Thoracic aorta (tissue), 2 donors: Measurements from ENCODE around the gene GNAL. TPM values are rescaled to one million over a fixed set of nuclear protein-coding genes. Genes with fewer than 3 reads are reported as not detected.

Source experiments
- ATAC-seq: fragments of 150-250 bp; one replicate; pipeline ENCODE4 v1.8.0; 2017; ENCODE audit warnings: low read depth; ENCODE audit not compliant: insufficient number of reproducible peaks, low FRiP score
- DNase-seq: peaks from one replicate; pipeline ENCODE4 v3.0.0-alpha.2; 2020; ENCODE audit warnings: low spot score
- H3K27ac ChIP-seq, 2 donors: fragments of 200-600 bp; sonication (generic); 1 replicate in 1 of 2; 2 replicates in 1 of 2; pipeline ENCODE4 v1.5.1; 2016; ENCODE audit warnings: mild to moderate bottlenecking in 2 of 2, moderate library complexity in 2 of 2
- H3K27me3 ChIP-seq: fragments of 200-600 bp; sonication (generic); replicated peaks from 2 replicates; pipeline ENCODE4 v1.6.0; 2016; ENCODE audit warnings: mild to moderate bottlenecking; ENCODE audit not compliant: insufficient read depth
- H3K36me3 ChIP-seq: fragments of 200-600 bp; sonication (generic); one replicate; pipeline ENCODE4 v1.5.1; 2016
- H3K4me1 ChIP-seq, 2 donors: fragments of 200-600 bp; sonication (generic); 1 replicate in 1 of 2; 2 replicates in 1 of 2; pipeline versions ENCODE4 v1.5.1 to v1.6.0; 2016; ENCODE audit warnings: low read depth in 2 of 2, mild to moderate bottlenecking in 1 of 2; ENCODE audit not compliant: control insufficient read depth in 1 of 2
- H3K4me3 ChIP-seq: fragments of 200-600 bp; sonication (generic); 2 replicates; pipeline ENCODE4 v1.5.1; 2016; ENCODE audit warnings: mild to moderate bottlenecking
- H3K9me3 ChIP-seq: fragments of 200-600 bp; sonication (generic); 2 replicates; pipeline ENCODE4 v1.5.1; 2016
- CTCF ChIP-seq: fragments of 200-600 bp; sonication (generic); IDR thresholded peaks from one replicate; pipeline ENCODE4 v1.5.1; 2019; ENCODE audit warnings: antibody characterized with exemption
- total RNA-seq, 2 donors: library from RNA; depleted of rRNA; stranded (reverse); fragments of >200 nt; gene quantifications; one replicate each; pipeline versions ENCODE4 v1.1.0 to v1.2.3, GENCODE V29; 2016

Gene GNAL
- total RNA-seq, 2 donors from 2014 or later, result 4.2 to 20.4 TPM

DNA sequence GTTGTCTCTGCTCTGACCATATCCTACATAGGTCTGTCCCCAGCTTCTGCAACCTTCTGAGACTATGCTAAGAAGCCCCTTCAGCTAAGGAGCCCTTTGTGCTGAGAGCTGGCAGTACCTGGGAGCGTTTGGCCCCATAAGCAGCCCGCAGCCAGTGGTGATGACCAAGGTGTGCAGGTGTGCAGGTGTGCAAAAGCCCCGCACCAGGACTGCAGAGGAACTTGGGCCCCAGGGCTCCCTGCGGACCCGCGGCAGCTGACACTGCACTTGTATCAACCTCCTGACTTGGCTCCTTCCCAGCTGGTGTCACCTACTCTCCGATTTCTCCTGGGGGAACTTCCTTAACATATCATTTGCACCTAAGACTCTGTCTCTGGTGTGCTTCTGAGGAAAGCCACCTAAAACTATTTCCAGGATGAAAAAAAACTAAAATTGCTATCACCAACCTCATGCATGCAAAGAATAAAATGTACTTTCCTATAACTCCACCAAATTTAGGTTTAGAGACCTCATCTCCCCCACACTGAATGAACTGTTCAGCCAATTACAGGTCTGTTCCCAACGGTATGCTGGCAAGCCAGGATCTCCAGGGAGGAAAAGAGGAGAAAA, 16.1 kb upstream of the GNAL start:
- H3K4me3 ChIP-seq, result no peak overlapping the region
- no peak for TF ChIP-seq CTCF

DNA sequence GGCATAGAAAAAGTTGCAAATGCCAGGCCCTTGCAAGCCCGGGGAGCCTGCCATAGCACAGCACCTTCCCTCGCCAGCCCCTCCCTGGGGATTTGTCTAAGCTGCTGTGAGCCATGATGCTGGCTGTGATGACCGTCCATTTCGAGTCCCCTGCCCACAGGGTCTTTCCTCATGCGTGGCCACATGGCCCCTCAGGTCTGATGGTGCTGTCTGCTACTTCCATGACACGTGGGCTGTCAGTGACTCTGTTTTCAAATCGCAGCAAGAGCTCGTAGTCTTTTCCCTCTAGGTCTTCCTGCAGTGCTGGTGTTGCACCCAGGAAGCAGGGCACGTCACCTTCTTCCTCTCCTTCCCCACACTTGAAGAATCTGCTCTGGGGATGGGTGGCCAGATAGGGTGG, 15.5 kb upstream of the GNAL start:
- no peak for TF ChIP-seq CTCF
- H3K4me3 ChIP-seq, result no peak overlapping the region
- H3K27me3 ChIP-seq, result no peaks in the 10 kb centered on the region
- H3K4me1 ChIP-seq, result peaks cover 0 to 8% of the 10 kb centered on the region in 2 donors
- no peak overlapping the region for H3K27ac ChIP-seq
- no peak for DNase-seq
- H3K36me3 ChIP-seq, result no peaks in the 10 kb centered on the region
- ATAC-seq, result no peak
- no peaks in the 10 kb centered on the region for H3K9me3 ChIP-seq

More for the DNA sequence above, 16.1 kb upstream of the GNAL start:
- no peaks in the 10 kb centered on the region for H3K36me3 ChIP-seq
- no peak overlapping the region for H3K27ac ChIP-seq
- ATAC-seq (no peak), DNase-seq (no peak)
- no peaks in the 10 kb centered on the region for H3K27me3 ChIP-seq
- H3K4me1 ChIP-seq, result peaks cover 0 to 8% of the 10 kb centered on the region in 2 donors
- H3K9me3 ChIP-seq, result no peaks in the 10 kb centered on the region

DNA sequence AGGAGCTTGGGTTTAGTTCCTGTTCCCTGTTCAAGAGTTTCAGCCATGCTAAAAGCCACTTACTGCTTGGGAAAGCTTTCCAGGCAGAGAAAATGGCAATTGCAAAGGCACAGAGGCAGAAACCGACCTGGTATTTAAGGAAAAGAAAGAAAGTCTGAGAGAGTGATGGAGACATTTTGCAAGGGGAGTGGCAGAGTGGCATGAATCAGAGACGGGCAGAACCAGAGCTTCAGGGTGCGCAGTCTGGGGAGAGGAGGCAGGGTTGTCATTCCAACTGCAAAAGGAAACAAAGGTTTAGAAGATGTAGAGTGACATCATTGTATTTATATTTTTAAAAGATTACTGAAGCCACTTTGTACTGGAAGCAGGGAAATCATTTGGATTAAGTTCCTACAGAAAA, 14.9 kb upstream of the GNAL start:
- TF ChIP-seq CTCF, result no peak
- Histone ChIP-seq H3K27ac (no peak overlapping the region), H3K9me3 (no peaks in the 10 kb centered on the region), H3K27me3 (no peaks in the 10 kb centered on the region), H3K4me3 (no peak overlapping the region), H3K36me3 (no peaks in the 10 kb centered on the region), H3K4me1 (peaks cover 0 to 6% of the 10 kb centered on the region in 2 donors)
- DNase-seq (no peak), ATAC-seq (no peak)

GRCh38 chr18:11676386-11676785, 12.7 kb upstream of the GNAL start:
- H3K36me3 ChIP-seq, result no peaks in the 10 kb centered on the region
- H3K27me3 ChIP-seq, result no peaks in the 10 kb centered on the region
- H3K9me3 ChIP-seq, result no peaks in the 10 kb centered on the region
- H3K27ac ChIP-seq, result no peak overlapping the region
- ATAC-seq (no peak), DNase-seq (no peak)
- no peak overlapping the region for H3K4me3 ChIP-seq
- no peak for TF ChIP-seq CTCF
- no peaks in the 10 kb centered on the region for H3K4me1 ChIP-seq

- H3K9me3 ChIP-seq, result no peaks in the 10 kb centered on the region
- no peak overlapping the region for H3K27ac ChIP-seq
- TF ChIP-seq CTCF, result no peak
- no peak overlapping the region for H3K4me3 ChIP-seq
- H3K36me3 ChIP-seq, result no peaks in the 10 kb centered on the region
- DNase-seq (no peak), ATAC-seq (no peak)
- no peaks in the 10 kb centered on the region for H3K27me3 ChIP-seq
- H3K4me1 ChIP-seq, result no peaks in the 10 kb centered on the region
Measured at GRCh38 chr18:11676867-11677266, 12.2 kb upstream of the GNAL start.
